PC-9 (cell line): ENCODE results near the gene FNDC7. TPM values are rescaled to one million over a fixed set of nuclear protein-coding genes. Genes with fewer than 3 reads are reported as not detected.
"Not testable (repeated sequence)": the region's sequence is repeated elsewhere in the genome, so short reads cannot be mapped to it uniquely, and the experiment has no call there.

Experiments
- BruUV-seq: library from RNA; stranded (reverse); fragments of 400-500 nt; replicated peaks from 2 replicates; lab custom pipeline; 2021; lab: Mats Ljungman, UMichigan
- CTCF ChIA-PET: fragments of 300-600 bp; sonication (Branson Sonifier 250); formaldehyde crosslinking; loops from one replicate; lab custom pipeline; 2022; ENCODE audit warnings: antibody characterized with exemption; lab: Charles Lee
- POLR2A ChIA-PET: fragments of 300-600 bp; sonication (Branson Sonifier 250); formaldehyde crosslinking; loops from one replicate; lab custom pipeline; 2022; ENCODE audit warnings: antibody characterized with exemption; ENCODE audit not compliant: unreplicated experiment; lab: Charles Lee
- DNase-seq, 2 experiments: peaks; one replicate each; pipeline versions ENCODE4 v3.0.0 to v3.0.0-alpha.2; 2015 to 2022; ENCODE audit warnings: mixed read lengths in 1 of 2
- H2AFZ ChIP-seq: fragments of 200-600 bp; sonication (generic); 2 replicates; pipeline ENCODE4 v1.8.1; 2017; ENCODE audit warnings: antibody characterized with exemption
- H3F3A ChIP-seq: fragments of 200-600 bp; sonication (generic); 2 replicates; pipeline ENCODE4 v1.8.1; 2017; ENCODE audit warnings: antibody characterized with exemption, mild to moderate bottlenecking, low read depth; ENCODE audit not compliant: insufficient read depth
- H3K27ac ChIP-seq: fragments of 200-600 bp; sonication (generic); 2 replicates; pipeline ENCODE4 v1.6.1; 2016; ENCODE audit warnings: mixed run types
- H3K27me3 ChIP-seq: fragments of 200-600 bp; sonication (generic); 2 replicates; pipeline ENCODE4 v1.6.1; 2016; ENCODE audit warnings: low read depth, mixed run types; ENCODE audit not compliant: insufficient read depth
- H3K36me3 ChIP-seq: fragments of 200-600 bp; sonication (generic); 2 replicates; pipeline ENCODE4 v1.6.1; 2016; ENCODE audit warnings: low read depth, mixed run types
- H3K4me1 ChIP-seq: fragments of 200-600 bp; sonication (generic); replicated peaks from 2 replicates; pipeline ENCODE4 v1.6.1; 2016; ENCODE audit warnings: mixed run types; ENCODE audit not compliant: insufficient read depth
- H3K4me2 ChIP-seq: fragments of 200-600 bp; sonication (generic); 2 replicates; pipeline ENCODE4 v1.6.1; 2017; ENCODE audit warnings: mixed run types
- H3K4me3 ChIP-seq: fragments of 200-600 bp; sonication (generic); 2 replicates; pipeline ENCODE4 v1.6.1; 2016; ENCODE audit warnings: mixed run types
- H3K79me2 ChIP-seq: fragments of 200-600 bp; sonication (generic); 2 replicates; pipeline ENCODE4 v1.6.1; 2017; ENCODE audit warnings: low read depth, mixed run types
- H3K9me2 ChIP-seq: fragments of 200-600 bp; sonication (generic); 2 replicates; pipeline ENCODE4 v1.8.1; 2017; ENCODE audit warnings: mild to moderate bottlenecking; ENCODE audit not compliant: insufficient read depth
- H3K9me3 ChIP-seq: fragments of 200-600 bp; sonication (generic); 2 replicates; pipeline ENCODE4 v1.8.1; 2016; ENCODE audit warnings: low read depth; ENCODE audit not compliant: insufficient read depth
- H4K20me1 ChIP-seq: fragments of 200-600 bp; sonication (generic); 2 replicates; pipeline ENCODE4 v1.8.1; 2017; ENCODE audit not compliant: insufficient read depth
- EZH2 ChIP-seq: fragments of 200-600 bp; sonication (generic); IDR thresholded peaks from 2 replicates; pipeline ENCODE4 v1.8.0; 2017; ENCODE audit warnings: antibody characterized with exemption, low read depth
- intact Hi-C: fragments of 100-400 bp; cut with micrococcal nuclease; formaldehyde crosslinking; loops from one replicate; pipeline ENCODE4 v1.10.0; 2022; ENCODE audit not compliant: unreplicated experiment
- total RNA-seq: library from RNA; stranded (reverse); gene quantifications from 2 replicates; pipeline ENCODE4 v1.2.3, GENCODE V29; 2021
- TF ChIP-seq, protein P1 (sequence below): fragments of 200-600 bp; sonication (generic); conservative IDR thresholded peaks from 2 replicates; pipeline ENCODE4 v1.6.1; 2017; ENCODE audit warnings: mixed run types, antibody characterized with exemption, mild to moderate bottlenecking, moderate library complexity

Gene FNDC7
- total RNA-seq, 1 experiment from 2014 or later = 0.20 TPM

- no peak overlapping the region for H2AFZ ChIP-seq
- no peaks in the 10 kb centered on the region for H3K9me2 ChIP-seq
- no peak overlapping the region for H3K4me3 ChIP-seq
- intact Hi-C loops = loop anchor here (10.0 kb wide), 1 partner anchor 195 kb away; no protein-coding TSS in a partner anchor
- TSS peak; percentile 16 for BruUV-seq
- TF ChIP-seq, protein P1, sequence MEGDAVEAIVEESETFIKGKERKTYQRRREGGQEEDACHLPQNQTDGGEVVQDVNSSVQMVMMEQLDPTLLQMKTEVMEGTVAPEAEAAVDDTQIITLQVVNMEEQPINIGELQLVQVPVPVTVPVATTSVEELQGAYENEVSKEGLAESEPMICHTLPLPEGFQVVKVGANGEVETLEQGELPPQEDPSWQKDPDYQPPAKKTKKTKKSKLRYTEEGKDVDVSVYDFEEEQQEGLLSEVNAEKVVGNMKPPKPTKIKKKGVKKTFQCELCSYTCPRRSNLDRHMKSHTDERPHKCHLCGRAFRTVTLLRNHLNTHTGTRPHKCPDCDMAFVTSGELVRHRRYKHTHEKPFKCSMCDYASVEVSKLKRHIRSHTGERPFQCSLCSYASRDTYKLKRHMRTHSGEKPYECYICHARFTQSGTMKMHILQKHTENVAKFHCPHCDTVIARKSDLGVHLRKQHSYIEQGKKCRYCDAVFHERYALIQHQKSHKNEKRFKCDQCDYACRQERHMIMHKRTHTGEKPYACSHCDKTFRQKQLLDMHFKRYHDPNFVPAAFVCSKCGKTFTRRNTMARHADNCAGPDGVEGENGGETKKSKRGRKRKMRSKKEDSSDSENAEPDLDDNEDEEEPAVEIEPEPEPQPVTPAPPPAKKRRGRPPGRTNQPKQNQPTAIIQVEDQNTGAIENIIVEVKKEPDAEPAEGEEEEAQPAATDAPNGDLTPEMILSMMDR = no peak
- no peak for TF ChIP-seq EZH2
- no peaks in the 10 kb centered on the region for H3K9me3 ChIP-seq
- peaks cover 34% of the 10 kb centered on the region for H3K79me2 ChIP-seq
- peaks cover 67% of the 10 kb centered on the region for H3K36me3 ChIP-seq
- ChIA-PET POLR2A (no interaction called here), CTCF (no interaction called here)
- H3F3A ChIP-seq = peaks cover 83% of the 10 kb centered on the region
- H3K27ac ChIP-seq = no peak overlapping the region
- DNase-seq = no peak
- no peak overlapping the region for H3K4me2 ChIP-seq
- H3K4me1 ChIP-seq = peaks cover 21% of the 10 kb centered on the region
- H4K20me1 ChIP-seq = peaks cover 50% of the 10 kb centered on the region
- H3K27me3 ChIP-seq = no peaks in the 10 kb centered on the region
Observed at GRCh38 chr1:108699375-108700332, 13.1 kb upstream of the FNDC7 start.

GRCh38 chr1:108701176-108701849 lies 11.4 kb upstream of the FNDC7 start:
- peaks cover 17% of the 10 kb centered on the region for H3K79me2 ChIP-seq
- H3K9me2 ChIP-seq = no peaks in the 10 kb centered on the region
- CTCF ChIA-PET = no interaction called here
- no peaks in the 10 kb centered on the region for H3K9me3 ChIP-seq
- intact Hi-C loops = no loop called here
- H3K27ac ChIP-seq = no peak overlapping the region
- no peak overlapping the region for H2AFZ ChIP-seq
- no TSS peak for BruUV-seq
- peaks cover 77% of the 10 kb centered on the region for H3F3A ChIP-seq
- no peak for DNase-seq
- no peak overlapping the region for H3K4me3 ChIP-seq
- peaks cover 34% of the 10 kb centered on the region for H4K20me1 ChIP-seq
- peaks cover 50% of the 10 kb centered on the region for H3K36me3 ChIP-seq
- H3K4me2 ChIP-seq = no peak overlapping the region
- POLR2A ChIA-PET = no interaction called here
- peaks cover 15% of the 10 kb centered on the region for H3K4me1 ChIP-seq
- TF ChIP-seq, protein P1 = no peak
- TF ChIP-seq EZH2 = no peak
- no peaks in the 10 kb centered on the region for H3K27me3 ChIP-seq

GRCh38 chr1:108702109-108702508 lies 10.6 kb upstream of the FNDC7 start:
- peaks cover 69% of the 10 kb centered on the region for H3F3A ChIP-seq
- peaks cover 26% of the 10 kb centered on the region for H4K20me1 ChIP-seq
- H3K9me3 ChIP-seq, H2AFZ ChIP-seq, intact Hi-C loops, H3K27ac ChIP-seq, CTCF ChIA-PET, H3K4me2 ChIP-seq, DNase-seq, BruUV-seq, H3K4me3 ChIP-seq, H3K79me2 ChIP-seq, H3K9me2 ChIP-seq, POLR2A ChIA-PET, H3K27me3 ChIP-seq: not testable (repeated sequence)
- peaks cover 42% of the 10 kb centered on the region for H3K36me3 ChIP-seq
- peaks cover 15% of the 10 kb centered on the region for H3K4me1 ChIP-seq
